Mesendoderm (in vitro differentiated cells): ENCODE results near the gene PON3.

Experiments used
- DNase-seq: peaks from one replicate; pipeline ENCODE4 v3.0.0; 2013
- H2AK5ac ChIP-seq: 2 replicates; pipeline ENCODE4 v1.6.1; 2013; ENCODE audit warnings: low read length, inconsistent platforms
- H2BK120ac ChIP-seq: 2 replicates; pipeline ENCODE4 v1.6.1; 2013; ENCODE audit warnings: low read depth, mild to moderate bottlenecking, low read length, moderate library complexity, mixed read lengths
- H2BK15ac ChIP-seq: replicated peaks from 2 replicates; pipeline ENCODE4 v1.6.1; 2013; ENCODE audit warnings: low read depth, mild to moderate bottlenecking, moderate library complexity
- H2BK5ac ChIP-seq: 2 replicates; pipeline ENCODE4 v1.6.1; 2013; ENCODE audit warnings: low read length, inconsistent platforms
- H3K18ac ChIP-seq: 2 replicates; pipeline ENCODE4 v1.6.1; 2013; ENCODE audit warnings: mild to moderate bottlenecking, low read length, mixed read lengths
- H3K23ac ChIP-seq: one replicate; pipeline ENCODE4 v1.6.1; 2013; ENCODE audit warnings: low read length
- H3K27ac ChIP-seq: 2 replicates; pipeline ENCODE4 v1.5.1; 2013; ENCODE audit warnings: low read depth, mild to moderate bottlenecking, inconsistent platforms, low read length, moderate library complexity
- H3K27me3 ChIP-seq: 2 replicates; pipeline ENCODE4 v1.6.1; 2013; ENCODE audit warnings: low read length, control low read depth, mild to moderate bottlenecking, inconsistent platforms; ENCODE audit not compliant: insufficient read depth, poor library complexity
- H3K36me3 ChIP-seq: 2 replicates; pipeline ENCODE4 v1.6.1; 2013; ENCODE audit warnings: low read length, inconsistent platforms; ENCODE audit not compliant: control insufficient read depth, insufficient read depth
- H3K4ac ChIP-seq: one replicate; pipeline ENCODE4 v1.6.1; 2013; ENCODE audit warnings: low read depth, mild to moderate bottlenecking, low read length, moderate library complexity
- H3K4me1 ChIP-seq: 2 replicates; pipeline ENCODE4 v1.6.1; 2013; ENCODE audit warnings: low read depth, low read length, inconsistent platforms; ENCODE audit not compliant: control insufficient read depth
- H3K4me2 ChIP-seq: 2 replicates; pipeline ENCODE4 v1.6.1; 2013; ENCODE audit warnings: low read length
- H3K4me3 ChIP-seq: 2 replicates; pipeline ENCODE4 v1.5.1; 2013; ENCODE audit warnings: mild to moderate bottlenecking, low read length
- H3K56ac ChIP-seq: one replicate; pipeline ENCODE4 v1.6.1; 2013; ENCODE audit warnings: low read length
- H3K79me1 ChIP-seq: 2 replicates; pipeline ENCODE4 v1.6.1; 2013; ENCODE audit warnings: low read length, inconsistent platforms
- H3K79me2 ChIP-seq: 2 replicates; pipeline ENCODE4 v1.6.1; 2013; ENCODE audit warnings: mild to moderate bottlenecking, low read length; ENCODE audit not compliant: control insufficient read depth, insufficient read depth
- H3K9ac ChIP-seq: 2 replicates; pipeline ENCODE4 v1.6.1; 2013; ENCODE audit warnings: low read length, inconsistent platforms
- H4K5ac ChIP-seq: one replicate; pipeline ENCODE4 v1.6.1; 2013; ENCODE audit warnings: low read length
- H4K8ac ChIP-seq: one replicate; pipeline ENCODE4 v1.6.1; 2013; ENCODE audit warnings: low read depth, mild to moderate bottlenecking, control low read depth, low read length, moderate library complexity
- WGBS: extraction: QIAGEN DNeasy Blood & Tissue Kit; methylation state at CpG from one replicate; pipeline ENCODE4 v1.1.7; 2013; ENCODE audit warnings: low lambda C conversion rate, missing lambda C conversion rate; ENCODE audit not compliant: insufficient coverage; ENCODE audit errors: extremely low coverage; 5-methylcytosine and 5-hydroxymethylcytosine counted together

The PON3 gene

GRCh38 chr7:95430864-95431263 lies 34.7 kb upstream of the PON3 start:
- WGBS, result no CpG with 5 or more reads among the region's 2 CpGs
- Histone ChIP-seq H3K4ac (no peak overlapping the region), H3K79me1 (peaks cover 15% of the 10 kb centered on the region), H3K18ac (no peak overlapping the region), H3K27ac (no peak overlapping the region), H4K5ac (no peak overlapping the region), H2BK120ac (no peak overlapping the region), H3K4me1 (peaks cover 4% of the 10 kb centered on the region), H3K27me3 (no peaks in the 10 kb centered on the region), H3K4me2 (no peak overlapping the region), H3K36me3 (no peaks in the 10 kb centered on the region), H3K9ac (no peak overlapping the region), H3K23ac (no peak overlapping the region), H3K79me2 (peaks cover 5% of the 10 kb centered on the region), H2BK5ac (no peak overlapping the region), H2BK15ac (no peak overlapping the region), H3K4me3 (no peak overlapping the region), H4K8ac (no peak overlapping the region), H3K56ac (no peak overlapping the region), H2AK5ac (no peak overlapping the region)
- no peak for DNase-seq

- Histone ChIP-seq H4K5ac (no peak overlapping the region), H4K8ac (no peak overlapping the region), H3K9ac (no peak overlapping the region), H3K4me1 (peaks cover 4% of the 10 kb centered on the region), H3K4me2 (no peak overlapping the region), H2BK5ac (no peak overlapping the region), H2BK15ac (no peak overlapping the region), H2AK5ac (no peak overlapping the region), H3K36me3 (no peaks in the 10 kb centered on the region), H3K27me3 (no peaks in the 10 kb centered on the region), H3K23ac (no peak overlapping the region), H3K79me2 (peaks cover 7% of the 10 kb centered on the region), H3K4me3 (no peak overlapping the region), H3K18ac (no peak overlapping the region), H2BK120ac (no peak overlapping the region), H3K27ac (no peak overlapping the region), H3K79me1 (peaks cover 16% of the 10 kb centered on the region), H3K56ac (no peak overlapping the region), H3K4ac (no peak overlapping the region)
- no peak for DNase-seq
- no CpG with 5 or more reads among the region's 5 CpGs for WGBS
Measured at GRCh38 chr7:95429241-95429990, 33.2 kb upstream of the PON3 start.

GRCh38 chr7:95427914-95428516 lies 31.8 kb upstream of the PON3 start:
- WGBS, result no CpG with 5 or more reads among the region's 3 CpGs
- Histone ChIP-seq H3K4me2 (no peak overlapping the region), H4K5ac (no peak overlapping the region), H4K8ac (no peak overlapping the region), H3K4me1 (peaks cover 4% of the 10 kb centered on the region), H2BK120ac (no peak overlapping the region), H3K18ac (no peak overlapping the region), H3K9ac (no peak overlapping the region), H3K56ac (no peak overlapping the region), H3K79me1 (peaks cover 14% of the 10 kb centered on the region), H3K79me2 (peaks cover 4% of the 10 kb centered on the region), H2BK15ac (no peak overlapping the region), H3K4ac (no peak overlapping the region), H3K23ac (no peak overlapping the region), H3K27ac (no peak overlapping the region), H3K27me3 (no peaks in the 10 kb centered on the region), H3K36me3 (no peaks in the 10 kb centered on the region), H3K4me3 (no peak overlapping the region), H2BK5ac (no peak overlapping the region), H2AK5ac (no peak overlapping the region)
- DNase-seq, result peak; percentile 31

GRCh38 chr7:95427166-95427565 lies 31.0 kb upstream of the PON3 start:
- H3K4me1 ChIP-seq, result peaks cover 4% of the 10 kb centered on the region

GRCh38 chr7:95425694-95426093 lies 29.5 kb upstream of the PON3 start:
- H4K8ac ChIP-seq, result no peak overlapping the region
- peaks cover 2% of the 10 kb centered on the region for H3K79me2 ChIP-seq
- no peaks in the 10 kb centered on the region for H3K36me3 ChIP-seq
- no peak overlapping the region for H3K56ac ChIP-seq
- H3K79me1 ChIP-seq, result peaks cover 8% of the 10 kb centered on the region
- no peak overlapping the region for H2BK5ac ChIP-seq
- no peak overlapping the region for H4K5ac ChIP-seq
- WGBS, result no CpG with 5 or more reads among the region's 2 CpGs
- no peak overlapping the region for H3K18ac ChIP-seq
- H3K4me2 ChIP-seq, result no peak overlapping the region
- no peak overlapping the region for H3K27ac ChIP-seq
- no peak overlapping the region for H2AK5ac ChIP-seq
- H3K27me3 ChIP-seq, result no peaks in the 10 kb centered on the region
- no peak overlapping the region for H2BK15ac ChIP-seq
- no peak overlapping the region for H3K4ac ChIP-seq
- H2BK120ac ChIP-seq, result no peak overlapping the region
- DNase-seq, result no peak
- peaks cover 4% of the 10 kb centered on the region for H3K4me1 ChIP-seq
- H3K9ac ChIP-seq, result no peak overlapping the region
- H3K23ac ChIP-seq, result no peak overlapping the region
- H3K4me3 ChIP-seq, result no peak overlapping the region

More at GRCh38 chr7:95427166-95427565, 31.0 kb upstream of the PON3 start:
- no peak overlapping the region for H2BK120ac ChIP-seq
- peaks cover 11% of the 10 kb centered on the region for H3K79me1 ChIP-seq
- no peak overlapping the region for H3K4me2 ChIP-seq
- no peak overlapping the region for H2AK5ac ChIP-seq
- no peak overlapping the region for H4K5ac ChIP-seq
- no peak overlapping the region for H3K9ac ChIP-seq
- no peak overlapping the region for H3K18ac ChIP-seq
- H3K23ac ChIP-seq, result no peak overlapping the region
- no peak overlapping the region for H3K4me3 ChIP-seq
- WGBS, result no CpG with 5 or more reads among the region's 7 CpGs
- H2BK15ac ChIP-seq, result no peak overlapping the region
- H3K27me3 ChIP-seq, result no peaks in the 10 kb centered on the region
- no peak overlapping the region for H4K8ac ChIP-seq
- no peak overlapping the region for H3K4ac ChIP-seq
- H3K27ac ChIP-seq, result no peak overlapping the region
- no peaks in the 10 kb centered on the region for H3K36me3 ChIP-seq
- peaks cover 2% of the 10 kb centered on the region for H3K79me2 ChIP-seq
- DNase-seq, result no peak
- H2BK5ac ChIP-seq, result no peak overlapping the region
- H3K56ac ChIP-seq, result no peak overlapping the region
